Activated T-cell treated with anti-CD3 and anti-CD28 coated beads, Interleukin-2, amount 50 U/mL, for 4 hours (primary cell): ENCODE results near the gene KRTAP5-3. TPM values are rescaled to one million over a fixed set of nuclear protein-coding genes. Genes with fewer than 3 reads are reported as not detected.
"Not testable (repeated sequence)": the region's sequence is repeated elsewhere in the genome, so short reads cannot be mapped to it uniquely, and the experiment has no call there.

ENCODE experiments used
- ATAC-seq, 2 donors: fragments of 200-7000 bp; cut with Tn5 transposase; one replicate each; pipeline ENCODE4 v1.10.0; 2021
- DNase-seq: peaks from one replicate; pipeline ENCODE4 v3.0.0-alpha.2; 2020
- H3K27me3 Mint-ChIP-seq: one replicate; pipeline ENCODE4 v1.8.0; 2021; ENCODE audit warnings: low read depth, mixed read lengths
- H3K36me3 Mint-ChIP-seq: one replicate; pipeline ENCODE4 v1.8.0; 2022; ENCODE audit warnings: mixed read lengths; ENCODE audit not compliant: insufficient read depth
- H3K4me1 Mint-ChIP-seq: one replicate; pipeline ENCODE4 v1.8.0; 2021; ENCODE audit warnings: low read depth, mixed read lengths
- H3K4me3 Mint-ChIP-seq: one replicate; pipeline ENCODE4 v1.8.0; 2021; ENCODE audit warnings: mild to moderate bottlenecking, moderate library complexity, mixed read lengths
- H3K9me3 Mint-ChIP-seq: one replicate; pipeline ENCODE4 v1.8.0; 2021; ENCODE audit warnings: mixed read lengths
- total RNA-seq, 3 donors: library from RNA; stranded (reverse); gene quantifications; one replicate each; pipeline ENCODE4 v1.2.1, GENCODE V29; 2021

The KRTAP5-3 gene
- total RNA-seq, 3 donors from 2014 or later, result not detected

DNA sequence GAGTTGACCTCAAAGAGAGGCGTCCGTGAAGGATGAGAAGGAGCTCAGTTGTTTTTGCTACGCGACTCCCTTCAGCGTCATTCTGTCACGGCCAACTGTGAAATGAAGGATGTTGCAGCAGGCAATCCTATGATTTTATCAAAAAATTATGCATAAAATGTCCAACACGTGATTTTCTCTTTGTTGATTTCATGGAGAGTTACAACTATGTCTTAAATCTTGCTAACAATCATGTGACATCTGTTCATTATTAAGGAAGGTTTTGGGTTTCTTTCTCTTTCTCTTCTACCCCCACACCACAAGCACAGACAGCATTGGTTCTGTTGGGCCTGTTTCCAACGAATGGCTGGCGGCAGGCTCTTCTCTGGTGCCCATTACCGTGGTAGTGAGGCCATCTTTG, 10.0 kb upstream of the KRTAP5-3 start:
- no peak for ATAC-seq
- H3K36me3 Mint-ChIP-seq, result no peaks in the 10 kb centered on the region
- H3K27me3 Mint-ChIP-seq, result peaks cover 26% of the 10 kb centered on the region
- no peak overlapping the region for H3K4me3 Mint-ChIP-seq
- no peaks in the 10 kb centered on the region for H3K9me3 Mint-ChIP-seq
- H3K4me1 Mint-ChIP-seq, result peaks cover 6% of the 10 kb centered on the region
- DNase-seq, result no peak

DNA sequence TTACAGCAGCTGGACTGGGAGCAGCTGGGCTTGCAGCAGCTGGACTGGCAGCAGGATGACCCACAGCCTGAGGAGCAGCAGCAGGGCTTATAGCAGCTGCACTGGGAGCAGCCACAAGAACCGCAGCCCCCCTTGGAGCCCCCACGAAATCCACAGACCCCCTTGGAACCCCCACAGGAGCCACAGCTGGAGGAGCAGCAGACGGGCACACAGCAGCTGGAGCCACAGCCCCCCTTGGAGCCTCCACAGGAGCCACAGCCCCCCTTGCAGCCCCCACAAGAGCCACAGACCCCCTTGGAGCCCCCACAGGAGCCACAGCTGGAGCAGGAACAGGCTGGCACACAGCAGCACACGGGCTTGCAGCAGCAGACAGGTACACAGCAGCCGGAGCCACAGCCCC, 362 bp downstream of the KRTAP5-3 start:
- H3K4me1 Mint-ChIP-seq, DNase-seq: not testable (repeated sequence)

DNA sequence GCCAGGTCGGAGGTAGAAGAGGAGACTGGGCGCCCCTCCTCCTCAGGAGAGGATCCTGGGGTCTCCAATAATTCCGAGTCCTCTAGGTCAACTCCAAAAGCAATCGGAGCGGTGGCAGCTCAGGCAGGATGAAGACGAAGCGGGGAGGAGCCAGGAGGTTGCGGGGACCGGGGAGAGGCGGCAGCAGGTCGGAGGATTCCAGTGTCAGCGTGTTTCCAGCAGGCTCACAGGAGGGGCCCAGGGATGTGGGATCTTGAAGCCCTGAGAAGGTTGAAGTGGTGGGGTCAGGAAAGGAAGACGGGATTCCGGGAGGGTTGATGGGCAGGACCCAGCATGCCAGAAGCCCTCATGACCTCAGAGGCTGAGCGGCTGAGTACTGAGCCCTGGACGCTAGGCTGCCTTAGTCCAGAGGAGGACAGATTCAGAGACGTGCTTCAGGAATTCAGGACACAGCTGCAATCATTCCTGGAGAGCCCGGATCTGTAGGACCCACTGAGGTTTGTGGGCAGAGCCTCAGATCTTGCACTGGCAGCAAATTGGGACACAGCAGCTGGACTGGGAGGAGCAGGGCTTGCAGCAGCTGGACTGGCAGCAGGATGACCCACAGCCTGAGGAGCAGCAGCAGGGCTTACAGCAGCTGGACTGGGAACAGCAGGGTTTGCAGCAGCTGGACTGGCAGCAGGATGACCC, 962 bp downstream of the KRTAP5-3 start:
- DNase-seq, H3K9me3 Mint-ChIP-seq, H3K36me3 Mint-ChIP-seq: not testable (repeated sequence)

More for the DNA sequence above, 362 bp downstream of the KRTAP5-3 start:
- H3K9me3 Mint-ChIP-seq, H3K4me3 Mint-ChIP-seq, H3K36me3 Mint-ChIP-seq, ATAC-seq: not testable (repeated sequence)
- H3K27me3 Mint-ChIP-seq, result peaks cover 36% of the 10 kb centered on the region

DNA sequence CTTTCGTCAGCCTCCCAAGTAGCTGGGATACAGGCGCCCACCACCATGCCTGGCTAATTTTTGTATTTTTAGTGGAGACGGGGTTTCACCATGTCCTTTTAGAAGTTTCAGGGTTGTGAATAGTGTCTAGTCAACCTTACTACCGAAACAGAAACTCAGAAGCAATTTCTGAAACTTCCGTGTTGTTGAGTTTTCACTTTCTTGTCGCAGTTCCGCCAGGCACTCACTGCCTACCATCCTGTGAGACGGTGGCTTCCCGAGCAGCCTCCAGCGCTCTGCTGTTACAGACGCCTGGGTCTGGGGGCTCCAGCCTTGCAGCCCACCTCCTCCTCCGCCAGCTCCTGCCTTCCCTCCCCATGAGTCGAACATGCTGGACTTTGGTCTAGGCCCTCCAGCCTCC, 2.3 kb downstream of the KRTAP5-3 start:
- peak overlapping the region; percentile 37 for H3K4me3 Mint-ChIP-seq
- peak; percentile 63 to 72 for ATAC-seq
- not testable (repeated sequence) for H3K36me3 Mint-ChIP-seq, H3K4me1 Mint-ChIP-seq, DNase-seq, H3K9me3 Mint-ChIP-seq
- H3K27me3 Mint-ChIP-seq, result peaks cover 39% of the 10 kb centered on the region

More for the DNA sequence above, 962 bp downstream of the KRTAP5-3 start:
- peaks cover 37% of the 10 kb centered on the region for H3K27me3 Mint-ChIP-seq
- H3K4me3 Mint-ChIP-seq, H3K4me1 Mint-ChIP-seq, ATAC-seq: not testable (repeated sequence)

DNA sequence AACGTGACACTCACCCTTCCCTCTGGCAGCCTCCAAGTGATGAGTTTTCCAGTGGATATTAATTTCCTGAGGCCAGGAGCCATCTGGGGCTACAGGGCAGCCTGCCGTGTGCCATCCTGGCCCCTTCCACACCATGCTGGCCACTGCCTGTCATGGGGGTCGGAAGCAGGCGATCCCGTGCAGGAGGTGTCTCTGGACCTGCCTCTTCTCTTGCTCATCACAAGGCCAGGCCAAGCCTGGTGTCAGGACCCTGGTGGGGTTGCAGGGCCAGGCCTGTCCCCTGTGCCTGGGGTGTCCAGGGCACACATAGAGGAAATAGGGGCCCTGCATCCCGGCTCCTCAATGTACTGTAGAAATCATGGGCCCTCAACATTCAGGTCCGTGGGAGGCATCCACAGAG, 3.6 kb downstream of the KRTAP5-3 start:
- ATAC-seq, result no peak
- no peaks in the 10 kb centered on the region for H3K36me3 Mint-ChIP-seq
- no peak overlapping the region for H3K4me3 Mint-ChIP-seq
- H3K9me3 Mint-ChIP-seq, result no peaks in the 10 kb centered on the region
- H3K4me1 Mint-ChIP-seq, result peaks cover 8% of the 10 kb centered on the region
- peaks cover 30% of the 10 kb centered on the region for H3K27me3 Mint-ChIP-seq
- DNase-seq, result no peak

DNA sequence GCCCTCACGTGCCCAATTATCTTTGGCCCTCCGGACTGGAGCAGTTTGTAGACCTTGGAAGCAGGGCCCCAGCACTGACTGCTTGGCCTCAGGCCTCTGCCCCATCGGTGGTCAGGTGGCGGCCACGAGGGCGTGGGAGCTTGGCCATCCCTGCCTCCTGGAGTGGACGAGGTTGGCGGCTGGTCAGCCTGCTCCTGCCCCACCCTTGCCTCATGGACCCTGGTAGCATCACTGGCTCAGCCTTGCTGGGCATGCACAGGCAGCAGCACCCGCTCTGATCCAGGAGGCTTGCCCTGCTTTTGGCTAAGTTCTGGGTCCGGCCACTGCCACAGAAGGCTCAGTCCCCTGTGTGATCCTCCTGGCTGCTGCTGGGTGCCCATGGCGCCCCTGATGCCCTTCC, 4.1 kb downstream of the KRTAP5-3 start:
- H3K4me1 Mint-ChIP-seq, result peaks cover 8% of the 10 kb centered on the region
- peaks cover 33% of the 10 kb centered on the region for H3K27me3 Mint-ChIP-seq
- H3K4me3 Mint-ChIP-seq, result no peak overlapping the region
- DNase-seq, result no peak
- no peaks in the 10 kb centered on the region for H3K9me3 Mint-ChIP-seq
- no peak for ATAC-seq
- no peaks in the 10 kb centered on the region for H3K36me3 Mint-ChIP-seq

DNA sequence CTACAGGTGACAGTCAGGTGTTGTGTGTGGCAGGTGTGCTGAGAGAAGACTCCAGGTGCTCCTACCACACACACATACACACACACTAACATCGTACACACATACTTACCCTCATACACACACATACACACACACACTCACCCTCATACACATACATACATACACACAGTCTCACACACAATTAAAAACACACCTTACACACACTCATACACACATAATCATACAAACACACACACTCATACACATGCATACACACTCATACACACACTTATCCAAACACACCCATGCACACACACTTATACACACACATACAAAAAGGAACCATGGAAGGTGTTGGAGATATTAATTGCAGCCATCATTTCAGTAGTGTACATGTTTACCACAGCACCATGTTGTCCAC, 4.6 kb downstream of the KRTAP5-3 start:
- H3K36me3 Mint-ChIP-seq, result no peaks in the 10 kb centered on the region
- peaks cover 33% of the 10 kb centered on the region for H3K27me3 Mint-ChIP-seq
- H3K4me1 Mint-ChIP-seq, result peaks cover 13% of the 10 kb centered on the region
- no peaks in the 10 kb centered on the region for H3K9me3 Mint-ChIP-seq
- no peak for ATAC-seq
- no peak for DNase-seq
- H3K4me3 Mint-ChIP-seq, result no peak overlapping the region

DNA sequence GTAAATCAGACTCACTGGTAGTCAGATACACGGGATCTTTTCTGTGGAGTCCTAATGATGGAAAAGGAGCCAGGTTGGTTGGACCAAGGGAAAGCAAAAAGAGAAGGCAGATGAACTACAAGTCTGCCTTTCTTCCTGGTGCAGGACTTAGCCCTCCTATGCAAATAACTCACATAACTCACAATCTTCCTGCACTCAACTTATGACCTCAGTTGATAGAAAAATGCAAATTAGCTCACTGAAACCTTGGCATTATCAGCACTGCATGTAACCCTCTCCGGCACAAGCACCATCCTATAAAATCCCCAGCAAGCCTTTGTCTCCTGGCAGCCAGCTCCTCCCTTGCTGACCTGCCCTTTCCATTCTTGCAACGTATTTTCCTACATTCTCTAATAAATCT, 6.6 kb downstream of the KRTAP5-3 start:
- Mint-ChIP-seq H3K27me3 (peaks cover 28% of the 10 kb centered on the region), H3K4me1 (peaks cover 14% of the 10 kb centered on the region)
- not testable (repeated sequence) for H3K9me3 Mint-ChIP-seq, H3K36me3 Mint-ChIP-seq, ATAC-seq, DNase-seq, H3K4me3 Mint-ChIP-seq

DNA sequence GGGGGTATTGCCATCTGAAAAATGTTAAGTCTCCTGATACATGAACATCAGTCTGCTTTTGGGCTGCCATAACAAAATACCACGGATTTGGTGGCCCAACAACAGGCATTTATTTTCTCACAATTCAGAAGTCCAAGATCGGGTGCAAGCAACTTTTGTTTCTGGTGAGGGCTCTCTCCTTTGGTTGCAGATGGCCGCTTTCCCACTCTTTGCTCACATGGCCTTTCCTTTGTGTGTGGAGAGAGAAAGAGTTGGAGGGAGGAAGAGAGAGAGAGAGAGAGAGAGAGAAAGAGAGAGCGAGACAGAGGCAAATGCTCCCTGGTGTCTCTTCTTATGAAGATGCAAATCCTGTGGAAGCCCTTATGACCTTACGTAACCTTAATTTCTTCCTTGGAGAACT, 7.6 kb downstream of the KRTAP5-3 start:
- no peak for DNase-seq
- H3K4me3 Mint-ChIP-seq, result no peak overlapping the region
- peaks cover 30% of the 10 kb centered on the region for H3K27me3 Mint-ChIP-seq
- H3K4me1 Mint-ChIP-seq, result peaks cover 7% of the 10 kb centered on the region
- no peaks in the 10 kb centered on the region for H3K36me3 Mint-ChIP-seq
- no peak for ATAC-seq
- no peaks in the 10 kb centered on the region for H3K9me3 Mint-ChIP-seq

DNA sequence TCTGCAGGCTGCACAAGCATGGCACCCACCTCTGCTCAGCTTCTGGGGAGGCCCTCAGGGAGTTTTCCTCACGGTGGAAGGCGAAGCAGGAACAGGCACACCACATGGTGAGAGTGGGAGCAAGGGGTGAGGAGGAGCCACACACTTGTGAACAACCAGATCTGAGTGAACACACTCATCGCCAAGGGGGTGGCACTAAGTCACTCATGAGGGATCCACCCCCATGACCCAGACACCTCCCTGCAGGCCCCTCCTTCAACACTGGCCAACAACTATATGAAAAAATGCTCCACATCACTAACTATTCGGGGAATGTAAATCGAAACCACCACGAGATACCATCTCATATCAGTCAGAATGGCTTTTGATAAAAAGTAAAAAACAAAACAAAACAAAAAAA, 9.4 kb downstream of the KRTAP5-3 start:
- no peaks in the 10 kb centered on the region for H3K9me3 Mint-ChIP-seq
- DNase-seq (no peak), ATAC-seq (no peak)
- H3K36me3 Mint-ChIP-seq, result no peaks in the 10 kb centered on the region
- H3K27me3 Mint-ChIP-seq, result peaks cover 34% of the 10 kb centered on the region
- H3K4me1 Mint-ChIP-seq, result peaks cover 11% of the 10 kb centered on the region
- H3K4me3 Mint-ChIP-seq, result no peak overlapping the region

DNA sequence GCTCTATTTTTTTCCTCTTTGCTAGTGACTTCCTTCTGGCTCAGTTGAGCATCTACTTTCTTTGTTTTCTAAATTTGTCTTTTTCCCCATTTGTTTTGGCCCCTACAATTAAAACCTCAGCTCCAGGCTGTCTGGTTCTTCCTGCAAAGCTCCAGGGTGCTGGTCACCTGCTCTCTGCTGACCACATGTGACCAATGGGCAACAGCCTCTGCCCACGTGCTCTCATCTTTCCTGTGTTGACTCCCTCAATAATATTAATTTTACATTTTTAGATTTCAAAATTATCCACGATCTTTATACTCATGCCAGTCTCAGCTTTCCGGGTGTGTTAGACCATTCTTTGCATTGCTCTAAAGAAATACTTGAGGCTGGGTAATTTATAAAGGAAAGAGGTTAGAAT, 9.9 kb downstream of the KRTAP5-3 start:
- H3K4me3 Mint-ChIP-seq, H3K36me3 Mint-ChIP-seq, DNase-seq, ATAC-seq, H3K9me3 Mint-ChIP-seq: not testable (repeated sequence)
- Mint-ChIP-seq H3K27me3 (peaks cover 31% of the 10 kb centered on the region), H3K4me1 (peaks cover 11% of the 10 kb centered on the region)

DNA sequence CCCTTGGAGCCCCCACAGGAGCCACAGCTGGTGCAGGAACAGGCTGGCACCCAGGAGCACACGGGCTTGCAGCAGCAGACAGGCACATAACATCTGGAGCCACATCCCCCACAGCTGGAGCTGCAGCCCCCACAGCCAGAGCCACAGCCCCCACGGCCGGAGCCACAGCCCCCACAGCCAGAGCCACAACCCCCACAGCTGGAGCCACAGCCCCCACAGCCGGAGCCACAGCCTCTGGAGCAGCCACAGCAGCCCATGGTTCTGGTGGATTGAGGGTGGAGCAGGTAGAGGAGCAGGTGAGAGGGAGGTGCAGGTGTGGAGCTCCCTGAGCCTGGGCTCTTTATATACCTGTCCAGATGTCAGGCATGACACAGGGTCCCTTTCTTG, 10.3 kb downstream of the KRTAP5-3 start, which contains the start of gene KRTAP5-2:
Gene KRTAP5-2 (minus strand): TSS at position 301 of the 387 bp plus-strand sequence. CDS start 44 bp downstream, at position 257.
- peaks cover 11% of the 10 kb centered on the region for H3K4me1 Mint-ChIP-seq
- H3K36me3 Mint-ChIP-seq, result no peaks in the 10 kb centered on the region
- peaks cover 28% of the 10 kb centered on the region for H3K27me3 Mint-ChIP-seq
- DNase-seq, result no peak
- H3K4me3 Mint-ChIP-seq, result no peak within 1 kb of the TSS
- H3K9me3 Mint-ChIP-seq, result no peaks in the 10 kb centered on the region
- ATAC-seq, result no peak

DNA sequence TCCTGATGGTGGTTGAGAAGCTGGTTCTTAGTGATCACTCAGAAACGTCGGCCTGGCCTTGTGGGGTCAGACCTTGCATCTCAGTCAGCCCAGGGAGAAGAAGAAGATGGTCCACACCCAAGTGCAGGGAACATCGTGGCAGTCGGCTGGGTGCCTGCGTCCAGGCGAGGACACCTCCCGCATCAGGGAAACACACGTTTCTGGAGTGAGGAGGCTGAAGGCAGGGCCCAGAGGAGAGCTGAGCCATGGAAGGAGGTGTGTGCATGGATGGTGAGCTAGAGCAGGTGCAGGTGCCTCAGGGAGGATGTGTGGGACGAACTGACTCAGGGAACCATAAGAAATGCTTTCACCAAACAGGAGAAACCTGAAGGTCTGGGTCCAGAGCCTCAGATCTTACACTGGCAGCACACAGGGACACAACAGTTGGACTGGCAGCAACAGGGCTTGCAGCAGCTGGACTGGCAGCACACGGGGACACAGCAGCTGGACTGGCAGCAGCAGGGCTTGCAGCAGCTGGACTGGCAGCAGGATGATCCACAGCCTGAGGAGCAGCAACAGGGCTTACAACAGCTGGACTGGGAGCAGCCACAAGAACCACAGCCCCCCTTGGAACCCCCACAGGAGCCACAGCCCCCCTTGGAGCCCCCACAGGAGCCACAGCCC, 10.8 kb downstream of the KRTAP5-3 start:
- H3K9me3 Mint-ChIP-seq, result no peaks in the 10 kb centered on the region
- ATAC-seq (no peak), DNase-seq (no peak)
- H3K36me3 Mint-ChIP-seq, result no peaks in the 10 kb centered on the region
- peaks cover 11% of the 10 kb centered on the region for H3K4me1 Mint-ChIP-seq
- H3K27me3 Mint-ChIP-seq, result peaks cover 31% of the 10 kb centered on the region
- H3K4me3 Mint-ChIP-seq, result no peak overlapping the region

DNA sequence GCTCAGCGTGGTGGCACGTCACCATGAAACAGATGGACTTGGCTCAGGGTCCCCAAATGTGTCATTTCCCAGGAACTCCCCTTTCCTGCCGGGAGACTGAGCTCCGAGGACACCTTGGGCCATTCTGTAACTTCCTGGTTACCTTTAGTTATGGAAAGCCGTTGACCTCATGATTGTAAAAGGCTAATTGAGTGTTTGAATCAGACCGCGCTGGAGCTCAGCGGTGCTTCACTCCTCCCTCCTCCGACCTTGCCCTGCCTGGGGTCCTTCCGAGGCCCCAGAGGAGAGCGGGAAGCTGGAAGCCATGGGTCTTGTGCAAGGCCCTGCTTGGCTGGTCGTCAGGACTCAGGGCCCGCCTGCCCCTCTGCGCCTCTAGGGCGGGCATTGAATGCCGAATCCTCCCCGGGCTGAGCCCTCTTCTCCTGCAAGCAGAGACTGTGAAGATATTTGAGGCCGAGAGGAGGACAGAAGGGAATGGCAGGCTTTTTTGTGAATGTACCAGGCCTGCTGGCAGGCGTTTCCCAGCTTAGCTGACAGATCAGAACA, 11.6 kb downstream of the KRTAP5-3 start:
- H3K36me3 Mint-ChIP-seq, ATAC-seq, H3K9me3 Mint-ChIP-seq, H3K4me3 Mint-ChIP-seq, DNase-seq: not testable (repeated sequence)
- Mint-ChIP-seq H3K4me1 (peaks cover 11% of the 10 kb centered on the region), H3K27me3 (peaks cover 27% of the 10 kb centered on the region)
